NCI-H2171 treated with DMSO at 0.1 percent for 48 hours (cell line): ENCODE results near the gene LIG4.
"Not testable (repeated sequence)": the region's sequence is repeated elsewhere in the genome, so short reads cannot be mapped to it uniquely, and the experiment has no call there.

Experiments
- DNase-seq: peaks from one replicate; lab custom pipeline; 2025; lab: John Stamatoyannopoulos, UW

Gene LIG4

DNA sequence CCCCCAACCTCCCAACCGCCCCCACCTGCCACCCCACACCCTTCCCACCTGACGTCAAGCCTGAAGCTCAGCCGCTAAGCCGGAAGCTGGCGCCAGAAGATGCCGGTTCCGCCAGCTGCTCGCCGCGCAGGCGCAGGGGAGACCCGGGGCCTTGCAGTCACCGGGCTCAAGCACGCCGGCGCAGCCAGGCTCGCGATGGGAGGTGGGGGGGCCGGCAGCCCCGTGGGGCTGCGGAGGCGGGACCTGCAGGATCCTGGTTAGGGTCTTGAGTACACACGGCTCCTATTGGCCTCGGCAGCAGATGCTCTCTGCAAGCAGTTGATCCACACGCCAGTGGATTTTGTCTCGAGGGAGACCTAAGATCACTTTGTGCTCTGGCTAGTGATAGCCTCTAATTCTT, at the start of gene LIG4:
TSS of gene LIG4 (minus strand) at position 101 of the 400 bp plus-strand sequence. CDS start 4,268 bp downstream, outside the sequence.
- DNase-seq = peak; percentile 92

DNA sequence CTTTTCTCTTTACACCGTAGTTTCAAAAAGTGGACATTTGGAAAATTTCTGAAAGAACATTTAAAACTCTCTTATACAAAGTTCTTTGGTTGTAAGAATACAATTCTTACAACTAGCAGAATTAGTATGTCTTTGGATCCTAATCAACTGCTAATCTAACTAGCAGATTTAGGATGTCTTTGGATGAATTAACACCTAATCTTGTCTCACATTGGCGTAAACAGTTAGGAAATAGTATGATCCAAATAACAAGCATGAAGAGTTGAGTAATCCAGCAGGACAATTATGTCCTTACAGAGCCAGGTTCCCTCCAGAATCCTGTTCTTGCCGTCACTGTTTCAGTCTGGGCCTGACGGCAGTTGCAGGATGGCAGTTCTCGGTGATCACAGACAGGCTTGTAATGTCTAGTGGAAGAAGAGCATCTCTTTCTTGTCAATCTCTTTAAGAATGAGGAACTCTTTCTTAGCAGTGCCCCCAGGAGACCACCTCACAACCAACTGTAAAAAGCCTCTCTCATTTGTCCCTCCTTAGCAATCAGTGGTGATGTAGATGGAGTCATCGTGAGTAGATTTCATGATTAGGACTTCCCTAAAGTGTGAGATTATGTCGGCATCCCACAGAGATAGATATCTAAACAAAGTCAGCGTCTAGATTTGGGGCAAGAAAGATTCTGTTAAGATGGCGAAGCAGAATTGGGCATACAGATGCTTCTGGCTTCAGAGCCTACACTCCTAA, 48.5 kb upstream of the LIG4 start:
- no peak for DNase-seq

DNA sequence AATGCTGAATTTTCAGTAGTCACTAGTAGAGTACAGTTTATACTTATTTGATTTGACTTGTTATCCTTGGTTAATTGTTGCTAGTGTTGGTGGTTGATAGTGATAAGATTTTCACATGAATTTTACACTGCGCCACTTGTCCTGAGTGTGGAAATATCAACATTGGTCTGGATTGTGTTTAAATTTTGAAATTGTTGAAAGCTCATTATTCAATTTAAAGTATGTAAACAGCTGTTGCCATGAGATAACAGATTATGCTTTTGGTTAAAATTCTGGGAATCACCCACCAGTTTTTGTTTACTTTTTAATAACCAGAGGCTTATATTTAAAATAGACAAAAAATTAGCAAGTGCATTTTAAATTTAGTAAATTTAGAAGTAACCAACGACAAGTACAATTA, 41.9 kb upstream of the LIG4 start:
- no peak for DNase-seq

DNA sequence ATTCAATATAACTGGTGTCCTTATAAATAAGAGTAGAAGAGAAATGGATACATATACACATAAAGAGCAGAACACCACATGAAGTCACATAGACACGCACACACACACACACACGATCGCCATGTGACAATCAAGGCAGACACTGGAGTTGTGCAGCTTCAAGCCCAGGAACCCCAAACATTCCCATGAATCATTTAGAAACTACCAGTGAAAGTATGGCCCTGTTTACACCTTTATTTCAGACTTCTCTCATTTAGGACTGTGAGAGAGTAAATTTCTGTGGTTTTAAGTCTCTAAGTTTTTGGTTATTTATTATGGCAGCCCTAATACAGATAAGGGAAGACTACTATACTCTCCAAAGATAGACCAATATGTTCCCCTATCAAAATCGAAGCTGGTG, 33.8 kb upstream of the LIG4 start:
- DNase-seq = no peak

DNA sequence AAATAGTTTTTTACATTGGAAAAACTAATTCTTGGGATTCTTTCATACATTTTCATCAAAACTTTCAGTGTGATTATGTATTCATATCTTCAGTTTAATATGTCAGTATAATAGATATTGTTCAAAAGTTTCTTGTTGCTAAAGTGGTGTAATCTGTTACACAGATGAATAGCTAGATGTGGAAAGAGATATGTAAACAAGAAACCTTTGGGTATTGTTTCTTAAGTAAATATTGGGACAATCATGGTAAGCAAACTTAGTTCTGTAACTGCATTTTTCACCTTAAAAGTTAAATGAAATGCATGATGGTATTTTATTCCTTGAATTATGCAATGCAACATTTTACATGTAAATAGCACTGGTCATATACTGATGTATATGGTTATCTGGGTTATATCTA, 15.0 kb upstream of the LIG4 start:
- DNase-seq = no peak

DNA sequence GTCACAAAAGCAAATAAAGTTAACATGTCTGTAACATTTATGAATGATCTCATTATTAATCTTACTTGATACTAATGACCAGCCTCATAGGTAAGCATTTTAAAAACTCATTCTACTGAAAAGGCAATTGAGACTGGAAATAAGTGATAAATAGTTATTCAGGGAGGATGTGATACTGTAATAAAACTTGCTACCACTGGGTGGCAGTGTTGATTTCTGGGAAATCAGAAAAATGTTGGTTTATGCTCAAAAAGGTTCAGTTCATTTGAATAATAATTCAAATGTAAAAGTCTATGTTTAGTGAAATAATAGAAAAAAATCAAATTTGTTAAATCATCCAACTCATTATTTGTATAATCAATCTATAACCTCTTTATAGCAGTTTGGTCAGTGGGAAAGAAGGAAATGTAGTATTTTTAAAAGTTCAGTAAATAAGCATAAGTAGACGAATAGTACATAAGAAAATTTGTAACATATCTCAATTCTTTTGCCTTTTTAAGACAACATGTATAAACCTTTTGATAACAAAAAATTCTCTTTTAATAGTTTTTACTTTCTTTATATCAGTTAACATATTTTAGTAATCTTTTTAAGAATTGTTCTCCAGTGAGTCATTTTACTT, 12.4 kb upstream of the LIG4 start:
- peak; percentile 21 for DNase-seq

DNA sequence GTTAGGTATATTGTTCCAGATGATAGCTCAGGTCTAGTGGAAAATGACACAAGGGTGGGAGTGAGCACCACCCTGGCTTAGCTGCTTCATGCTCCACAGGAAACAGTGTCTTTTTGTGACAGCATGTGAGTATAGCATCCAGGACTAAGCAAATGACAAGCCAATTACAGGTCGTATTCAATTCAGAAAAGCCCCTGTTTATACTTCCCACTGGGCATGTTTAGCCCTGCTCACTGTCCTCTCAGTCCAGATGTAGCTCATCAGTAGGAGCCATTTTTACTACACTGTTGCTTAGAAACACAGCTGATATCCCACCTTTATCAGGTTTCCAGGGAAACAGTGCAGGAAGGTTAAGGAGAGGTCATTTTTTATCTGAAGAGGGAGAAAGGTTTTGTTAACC, 10.8 kb upstream of the LIG4 start:
- DNase-seq = peak; percentile 85

DNA sequence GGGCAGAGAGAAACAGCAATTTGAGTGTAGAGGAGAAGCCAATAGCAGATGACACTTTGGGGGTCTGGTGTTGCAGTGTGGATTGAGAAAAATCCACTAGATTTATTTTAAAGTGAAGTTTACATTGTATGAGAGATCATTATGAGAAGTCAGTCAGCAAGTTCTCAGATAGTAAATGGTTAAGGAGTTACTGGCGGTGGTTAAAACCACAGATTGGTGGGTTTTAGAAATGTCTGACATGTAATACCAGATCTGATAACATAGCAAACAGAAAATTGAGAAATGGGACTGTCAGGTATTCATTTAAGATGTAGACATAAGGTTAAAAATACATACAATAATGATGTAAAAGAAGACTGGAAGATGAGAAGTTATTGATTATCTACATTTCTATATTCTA, 10.1 kb upstream of the LIG4 start:
- no peak for DNase-seq

DNA sequence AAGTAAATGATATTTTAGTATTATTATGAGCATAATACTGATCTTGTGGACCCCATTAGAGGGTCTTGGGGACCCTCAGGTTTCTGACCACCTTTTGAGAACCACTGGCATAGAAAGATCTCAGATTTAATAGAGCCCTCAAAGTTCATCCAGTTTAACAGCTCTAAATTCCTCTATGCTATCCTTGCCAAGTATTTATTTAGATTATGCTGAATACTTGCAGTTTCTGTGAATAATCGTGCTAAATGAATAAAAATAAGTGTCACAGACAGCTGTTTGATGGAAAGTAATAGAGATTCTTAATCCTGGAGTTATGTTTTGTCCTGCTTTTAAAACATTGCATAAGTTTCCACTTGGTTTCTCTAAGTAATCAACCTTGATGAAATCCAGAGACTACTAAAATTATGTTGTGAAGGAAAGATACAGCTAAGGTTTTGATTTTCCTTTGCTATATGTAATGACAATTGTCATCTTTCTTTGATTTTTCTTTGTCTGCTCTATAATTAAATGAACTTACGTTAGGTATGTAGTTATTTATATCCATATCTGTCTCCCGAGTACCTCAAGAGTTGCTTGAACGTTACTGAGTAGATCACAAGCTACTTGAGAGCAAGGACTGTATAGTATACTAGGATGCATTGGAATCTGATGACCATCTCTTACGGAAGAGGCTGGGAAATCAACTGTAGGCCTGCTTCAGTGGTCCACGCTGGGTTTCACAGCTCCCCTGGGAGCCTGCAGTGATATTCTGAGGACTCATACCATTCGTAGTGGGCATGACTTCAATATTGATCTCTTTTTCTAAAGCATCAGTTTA, 8.6 kb upstream of the LIG4 start:
- DNase-seq = no peak

DNA sequence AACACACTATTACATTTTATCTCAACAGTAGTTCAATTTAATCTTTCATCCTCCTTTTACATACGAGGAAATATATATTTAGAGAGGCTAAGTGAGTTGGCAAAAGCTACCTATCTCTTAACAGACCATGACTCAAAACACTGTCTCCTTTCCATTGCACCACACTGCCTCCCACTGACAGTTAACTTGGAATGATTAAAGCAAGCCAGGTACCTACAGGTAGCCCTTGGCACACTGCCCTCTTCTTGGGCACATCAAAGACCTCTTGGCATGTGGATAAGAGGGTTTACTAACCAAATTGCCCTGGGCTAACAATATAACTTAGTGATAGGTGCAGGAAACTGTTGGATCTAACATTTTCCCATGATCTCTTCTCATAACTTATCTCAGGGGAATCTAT, 4.7 kb upstream of the LIG4 start:
- no peak for DNase-seq

DNA sequence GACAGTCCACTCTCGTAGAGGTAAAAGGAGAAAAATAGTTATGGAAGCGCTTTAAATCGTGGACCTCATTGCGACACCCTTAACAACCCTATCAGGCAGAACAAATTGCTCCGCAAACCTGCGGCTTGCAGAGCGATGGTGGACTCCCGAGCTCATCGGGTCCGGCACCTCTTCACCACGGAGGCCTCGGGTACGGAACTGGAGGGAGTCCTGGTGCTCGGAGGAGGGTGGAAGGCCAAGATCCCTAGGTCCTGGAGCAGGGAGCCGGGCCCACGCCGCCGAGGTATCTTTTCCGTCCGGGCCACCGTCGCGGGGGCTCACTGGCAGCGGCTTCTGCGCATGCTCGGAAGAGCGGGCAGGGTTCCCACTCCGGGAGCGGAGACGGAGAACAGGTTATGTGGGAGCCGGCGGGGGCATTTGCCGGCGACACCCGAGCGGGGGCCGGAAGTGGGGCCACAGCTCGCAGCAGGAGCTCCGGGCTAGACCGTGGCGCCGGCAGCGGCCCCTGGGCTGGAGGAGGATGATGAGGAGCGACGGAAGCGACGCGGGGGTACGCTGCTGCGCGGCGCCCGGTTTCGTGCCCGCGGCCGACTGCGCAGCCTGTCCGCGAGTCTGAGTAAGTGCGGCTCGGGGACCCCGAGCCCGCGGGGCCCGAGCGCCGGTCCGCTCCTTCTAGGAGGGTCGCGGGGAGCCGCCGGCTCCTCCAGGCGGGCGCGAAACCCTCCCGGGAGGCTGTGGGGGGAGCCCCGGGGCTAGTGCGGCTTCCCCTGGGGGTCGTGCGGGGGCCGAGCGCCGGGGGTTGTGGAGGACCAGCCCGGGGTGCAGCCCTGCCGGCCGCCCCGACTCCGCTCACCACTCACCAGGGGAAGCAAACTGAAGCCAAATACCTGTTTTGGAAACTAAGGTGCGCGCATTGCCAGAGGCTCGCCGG, 3.0 kb upstream of the LIG4 start, which contains the start of gene ABHD13:
TSS of gene ABHD13 (plus strand) at position 349 of the 931 bp plus-strand sequence. CDS start 10,827 bp downstream, outside the sequence.
- peak; percentile 91 for DNase-seq

DNA sequence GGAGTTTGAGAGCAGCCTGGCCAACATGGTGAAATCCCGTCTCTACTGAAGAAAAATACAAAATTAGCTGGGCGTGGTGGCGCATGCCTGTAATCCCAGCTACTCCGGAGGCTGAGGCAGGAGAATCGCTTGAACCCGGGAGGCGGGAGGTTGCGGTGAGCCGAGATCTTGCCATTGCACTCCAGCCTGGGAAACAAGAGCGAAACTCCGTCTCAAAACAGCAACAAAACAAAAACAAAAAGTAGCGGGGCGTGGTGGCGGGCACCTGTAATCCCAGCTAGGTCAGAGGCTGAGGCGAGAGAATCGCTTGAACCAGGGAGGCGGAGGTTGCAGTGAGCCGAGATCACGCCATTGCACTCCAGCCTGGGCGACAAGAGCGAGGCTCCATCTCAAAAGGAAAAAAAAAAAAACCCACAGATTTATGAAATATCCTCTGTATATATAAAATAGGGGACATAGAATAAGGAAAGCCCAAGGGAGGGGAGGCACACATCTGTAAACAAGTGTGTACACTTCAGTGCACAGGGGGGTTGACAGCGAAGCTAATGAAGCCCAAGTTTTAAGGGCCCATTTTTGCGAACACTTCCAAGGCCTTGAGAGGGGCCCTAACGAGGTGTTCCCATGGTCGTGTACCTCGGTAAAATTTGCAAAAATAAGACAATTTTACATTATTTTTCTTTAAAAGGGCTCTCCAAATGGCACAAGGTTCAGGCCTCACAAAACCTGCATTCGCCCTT, 2.1 kb upstream of the LIG4 start:
- DNase-seq = not testable (repeated sequence)

DNA sequence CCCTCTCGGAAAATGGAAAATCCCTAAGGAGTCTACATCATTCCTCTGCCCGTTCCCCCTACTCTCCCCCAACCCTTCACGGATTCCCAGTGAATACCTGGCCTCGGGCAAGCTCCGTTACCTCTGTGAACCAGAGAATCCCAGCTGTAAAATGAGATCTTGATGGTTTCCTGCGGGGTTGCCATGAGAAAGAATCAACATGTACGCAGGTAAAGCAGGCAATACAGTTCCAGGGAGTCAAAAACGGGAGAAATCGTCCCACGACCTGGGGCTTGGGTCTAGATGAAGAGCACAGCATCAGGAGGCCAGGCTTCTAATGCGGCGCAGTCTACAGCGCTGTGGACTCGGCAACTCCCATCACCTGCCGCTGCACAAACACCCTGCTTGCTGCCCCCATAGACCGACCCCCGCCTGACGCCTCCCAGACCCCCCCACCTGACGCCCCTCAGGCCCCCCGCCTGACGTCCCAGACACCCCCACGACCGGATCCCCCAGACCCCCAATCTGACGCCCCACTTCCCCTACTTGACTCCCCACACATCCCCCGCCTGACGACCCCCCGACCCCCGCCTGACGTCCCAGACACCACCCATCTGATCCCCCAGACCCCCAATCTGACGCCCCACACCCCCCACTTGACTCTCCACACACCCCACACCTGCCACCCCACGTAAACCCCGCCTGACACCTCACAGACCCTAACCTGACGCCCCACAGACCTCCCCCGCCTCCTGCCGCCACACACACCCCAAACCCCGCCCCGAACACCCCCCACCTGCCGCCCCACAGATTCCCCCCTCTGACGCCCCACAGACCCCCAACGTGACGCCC, 680 bp downstream of the LIG4 start:
- peak; percentile 9 for DNase-seq

DNA sequence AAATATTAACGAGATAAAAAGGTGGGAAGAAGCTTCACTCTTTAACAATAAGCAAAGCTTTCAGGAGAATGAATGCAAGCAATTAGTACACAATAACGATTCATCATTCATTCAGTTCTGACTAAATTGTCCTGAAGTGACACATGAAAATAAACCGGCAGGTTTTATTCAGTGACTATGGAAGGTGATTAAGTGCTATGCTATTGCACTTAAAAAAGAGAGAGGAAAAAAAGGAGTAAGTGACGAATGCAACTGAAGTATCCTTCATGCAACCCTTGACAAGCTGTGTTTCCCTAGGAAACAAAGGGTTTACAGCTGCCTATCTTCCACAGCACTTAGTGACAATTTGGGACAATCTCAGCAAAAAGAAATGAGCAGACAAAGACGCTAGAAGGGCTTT, 1.4 kb downstream of the LIG4 start:
- no peak for DNase-seq

DNA sequence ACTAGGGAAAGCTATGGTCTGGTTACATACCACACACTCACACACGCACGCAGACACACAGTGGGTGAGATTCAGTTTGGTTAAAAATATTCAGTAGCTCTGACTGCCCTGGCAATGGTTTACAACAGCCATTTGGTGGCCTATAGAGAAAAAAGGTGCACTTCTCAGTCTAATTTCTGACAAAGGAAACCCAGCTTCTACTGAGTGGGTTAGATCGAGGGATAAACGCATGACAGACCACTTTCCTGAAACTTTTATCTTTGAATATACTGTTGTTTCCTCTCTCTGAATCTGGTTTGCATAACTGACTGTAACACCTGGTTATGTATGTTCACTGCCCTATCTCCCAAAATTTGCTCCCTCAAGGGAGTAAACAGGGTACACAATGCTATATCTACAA, 2.5 kb downstream of the LIG4 start:
- no peak for DNase-seq

DNA sequence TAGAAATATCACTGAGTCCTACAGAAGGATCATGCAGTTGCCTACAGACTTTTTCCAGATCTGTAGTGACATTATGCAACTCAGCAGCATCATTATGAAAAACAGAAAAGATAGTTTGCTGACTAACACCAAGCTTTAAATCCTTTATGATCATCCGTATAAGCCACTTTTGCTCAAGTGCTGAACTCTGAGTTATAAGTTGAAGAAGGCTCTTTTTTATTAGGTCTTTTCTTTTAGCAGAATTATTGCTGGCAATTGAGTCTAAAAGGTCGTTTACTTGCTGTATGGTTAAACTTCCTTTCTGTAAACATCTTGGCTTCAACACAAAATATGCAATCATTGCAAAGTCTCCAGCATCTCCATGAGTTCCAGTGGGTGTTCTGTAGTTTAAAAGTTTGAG, 4.8 kb downstream of the LIG4 start:
- DNase-seq = no peak

DNA sequence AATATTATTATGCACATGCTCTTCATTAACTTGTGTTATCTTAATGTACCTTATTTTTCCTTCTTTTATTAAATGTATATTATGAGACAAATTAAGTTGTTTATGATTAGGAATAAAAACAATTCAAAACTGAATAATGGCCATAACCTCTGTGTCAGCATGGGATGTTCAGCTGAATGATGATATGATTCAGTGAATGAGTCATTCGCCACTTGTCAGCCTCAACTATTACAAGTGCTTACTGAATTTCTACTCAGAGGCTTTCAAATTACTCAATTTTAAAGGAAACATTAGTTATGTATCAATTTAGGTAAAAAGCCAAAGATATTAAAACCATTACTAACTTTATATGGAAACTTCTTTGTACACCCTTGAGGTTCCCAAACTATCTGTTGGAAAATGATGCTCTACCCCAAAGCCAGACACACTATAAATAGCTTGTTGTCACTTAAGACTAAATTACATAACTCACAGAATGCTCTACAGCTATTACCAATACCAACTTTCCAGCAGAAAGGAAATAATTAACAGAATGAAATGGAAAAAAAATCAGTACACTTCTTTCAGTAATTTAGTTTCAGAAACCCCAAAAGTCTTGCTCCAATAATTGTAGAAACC, 14.4 kb downstream of the LIG4 start:
- no peak for DNase-seq

DNA sequence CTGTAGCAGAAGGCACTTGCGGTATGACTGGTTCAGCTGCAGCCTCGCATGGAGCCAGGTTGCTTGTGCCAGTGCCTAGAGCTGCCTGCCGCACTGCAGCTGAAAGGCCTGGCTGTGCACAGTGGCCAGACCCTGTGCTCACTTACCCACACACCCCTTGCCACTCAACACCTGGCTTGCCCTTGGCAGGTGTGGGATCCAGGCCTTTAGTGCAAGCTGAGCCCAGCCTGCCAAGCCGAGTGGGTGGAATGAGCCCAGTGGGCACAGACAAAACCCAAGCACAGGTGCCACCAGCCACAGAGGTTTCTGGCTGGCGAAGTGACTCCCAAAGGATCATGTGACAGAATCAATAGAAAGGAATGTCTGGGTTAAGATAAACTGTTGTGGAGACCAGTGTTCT, 19.5 kb downstream of the LIG4 start:
- DNase-seq = no peak

DNA sequence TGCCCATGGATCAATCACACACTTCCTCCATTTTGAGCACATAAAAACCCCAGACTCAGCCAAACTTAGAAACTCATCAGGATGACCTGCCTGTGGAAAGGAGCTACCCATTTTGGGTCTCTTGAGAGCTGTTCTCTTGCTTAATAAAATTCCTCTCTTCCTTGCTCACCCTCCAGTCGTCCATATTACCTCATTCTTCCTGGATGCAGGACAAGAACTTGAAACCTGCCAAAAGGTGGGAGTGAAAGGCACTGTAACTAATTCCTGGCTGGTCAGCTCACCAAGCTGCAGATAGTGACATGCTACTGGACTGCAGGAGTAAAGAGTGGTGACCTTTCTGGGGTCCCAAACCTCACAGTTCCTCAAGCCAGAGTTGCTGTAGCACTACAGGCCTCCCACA, 20.2 kb downstream of the LIG4 start:
- DNase-seq = no peak
